ENCODE data around the gene ATP2B2.

ATP2B2 gene

GRCh38 chr3:10463533-10464434, 41.6 kb downstream of the ATP2B2 start:
- Histone ChIP-seq H3K36me3 (ENCODE audit: control insufficient read depth in 2 of 2, insufficient read depth in 1 of 2, low read length in 2 of 2) (no peaks in the 10 kb centered on the region), H3K9me3 (ENCODE audit: control insufficient read depth, insufficient read depth, low read depth, low read length) (no peaks in the 10 kb centered on the region), H3K4me1 (ENCODE audit: control insufficient read depth, insufficient read depth, low read length) (no peaks in the 10 kb centered on the region), H3K27ac (ENCODE audit: extremely low read depth, low read depth, low read length) (no peak overlapping the region), H3K4me3 (ENCODE audit: low read depth, low read length) (no peak overlapping the region)
- ChIA-PET CTCF (interaction anchor here (0.9 kb wide), 1 partner anchor 119 kb away, joined by 3 read pairs; no protein-coding TSS in a partner anchor), POLR2A (no interaction called here)
- TF ChIP-seq ZNF350 (tag by site-specific recombination; IDR thresholded peaks at IDR 0.05) (no peak), ZNF555 (tag by site-specific recombination; conservative IDR thresholded peaks at IDR 0.05) (no peak), ZNF626 (tag by site-specific recombination; IDR thresholded peaks at IDR 0.05) (no peak), ZNF416 (tag by site-specific recombination; IDR thresholded peaks at IDR 0.05) (no peak), ZNF843 (tag by site-specific recombination; IDR thresholded peaks at IDR 0.05) (no peak), ZNF571 (tag by site-specific recombination; IDR thresholded peaks at IDR 0.05) (no peak), ZNF692 (tag by site-specific recombination; IDR thresholded peaks at IDR 0.05) (no peak), ZNF335 (tag by site-specific recombination; conservative IDR thresholded peaks at IDR 0.05) (no peak), SETDB1 (IDR thresholded peaks at IDR 0.05; ENCODE audit: insufficient read length, low read length) (no peak), ZNF654 (tag by site-specific recombination; IDR thresholded peaks at IDR 0.05; ENCODE audit: low read depth) (no peak), ZNF624 (tag by site-specific recombination; IDR thresholded peaks at IDR 0.05) (no peak), SCRT1 (tag by site-specific recombination; IDR thresholded peaks at IDR 0.05; ENCODE audit: borderline replicate concordance) (no peak), ZNF391 (tag by site-specific recombination; IDR thresholded peaks at IDR 0.05; ENCODE audit: borderline replicate concordance, low read depth) (no peak), ZNF175 (tag by site-specific recombination; IDR thresholded peaks at IDR 0.05) (no peak), SALL2 (tag by site-specific recombination; IDR thresholded peaks at IDR 0.05; ENCODE audit: borderline replicate concordance) (no peak)
- TF ChIP-seq, protein P1, sequence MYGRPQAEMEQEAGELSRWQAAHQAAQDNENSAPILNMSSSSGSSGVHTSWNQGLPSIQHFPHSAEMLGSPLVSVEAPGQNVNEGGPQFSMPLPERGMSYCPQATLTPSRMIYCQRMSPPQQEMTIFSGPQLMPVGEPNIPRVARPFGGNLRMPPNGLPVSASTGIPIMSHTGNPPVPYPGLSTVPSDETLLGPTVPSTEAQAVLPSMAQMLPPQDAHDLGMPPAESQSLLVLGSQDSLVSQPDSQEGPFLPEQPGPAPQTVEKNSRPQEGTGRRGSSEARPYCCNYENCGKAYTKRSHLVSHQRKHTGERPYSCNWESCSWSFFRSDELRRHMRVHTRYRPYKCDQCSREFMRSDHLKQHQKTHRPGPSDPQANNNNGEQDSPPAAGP (tag by site-specific recombination; IDR thresholded peaks at IDR 0.05): no peak

GRCh38 chr3:10462641-10463532, 42.5 kb downstream of the ATP2B2 start:
- no peak overlapping the region for H3K27ac ChIP-seq (ENCODE audit: extremely low read depth, low read depth, low read length)
- CTCF ChIA-PET: interaction anchor here (0.9 kb wide), 1 partner anchor 118 kb away, joined by 3 read pairs; no protein-coding TSS in a partner anchor
- no peak overlapping the region for H3K4me3 ChIP-seq (ENCODE audit: low read depth, low read length)
- POLR2A ChIA-PET: no interaction called here
- H3K36me3 ChIP-seq (ENCODE audit: control insufficient read depth in 2 of 2, insufficient read depth in 1 of 2, low read length in 2 of 2): no peaks in the 10 kb centered on the region
- TF ChIP-seq ZBTB7A (tag by site-specific recombination; IDR thresholded peaks at IDR 0.05; ENCODE audit: low read depth) (no peak), ZNF121 (tag by site-specific recombination; IDR thresholded peaks at IDR 0.05) (no peak), ZBTB17 (tag by site-specific recombination; IDR thresholded peaks at IDR 0.05) (no peak), ZNF416 (tag by site-specific recombination; IDR thresholded peaks at IDR 0.05) (no peak), ZNF175 (tag by site-specific recombination; IDR thresholded peaks at IDR 0.05) (no peak), ZNF48 (tag by site-specific recombination; IDR thresholded peaks at IDR 0.05) (no peak), ZNF148 (tag by site-specific recombination; IDR thresholded peaks at IDR 0.05; ENCODE audit: borderline replicate concordance) (no peak), ZNF776 (tag by site-specific recombination; IDR thresholded peaks at IDR 0.05; ENCODE audit: borderline replicate concordance) (no peak)
- no peaks in the 10 kb centered on the region for H3K9me3 ChIP-seq (ENCODE audit: control insufficient read depth, insufficient read depth, low read depth, low read length)
- no peaks in the 10 kb centered on the region for H3K4me1 ChIP-seq (ENCODE audit: control insufficient read depth, insufficient read depth, low read length)
